K562 (cell line): ENCODE data around the gene RASGRP1. TPM values are rescaled to one million over a fixed set of nuclear protein-coding genes. Genes with fewer than 3 reads are reported as not detected.

Source experiments
- ATAC-seq: fragments of 200-7000 bp; cut with Tn5 transposase; 3 replicates; pipeline ENCODE4 v1.9.1; 2020; ENCODE audit warnings: moderate library complexity
- BruUV-seq: library from RNA; stranded (reverse); fragments of 400-500 nt; replicated peaks from 2 replicates; lab custom pipeline; 2021; lab: Mats Ljungman, UMichigan
- CTCF ChIA-PET: fragments of 300-600 bp; formaldehyde crosslinking; extraction: SDS; loops from one replicate; lab custom pipeline; 2021; ENCODE audit warnings: low intra/inter-chr PET ratio; lab: Yijun Ruan, JAX
- POLR2A ChIA-PET: fragments of 300-600, 350-650 bp; sonication (Branson Sonifier 250); formaldehyde crosslinking; extraction: SDS; loops from one replicate; lab custom pipeline; 2021; ENCODE audit warnings: antibody characterized with exemption, inconsistent platforms; lab: Yijun Ruan, JAX
- DNase-seq, 4 experiments: peaks; one replicate each; pipeline versions ENCODE4 v3.0.0 to v3.0.0-alpha.2; 2011 to 2018; ENCODE audit warnings: low spot score in 3 of 4, mixed read lengths in 3 of 4; ENCODE audit errors: extremely low read depth in 1 of 4
- FAIRE-seq: peaks from 2 replicates; lab custom pipeline; 2011; peaks lifted over from hg19 to GRCh38; lab: Jason Lieb, UNC
- H2AFZ ChIP-seq: 2 replicates; pipeline ENCODE4 v1.6.0; 2011; ENCODE audit warnings: low read depth, low read length, control low read depth, inconsistent platforms
- H3K27ac ChIP-seq: fragments of 200-600 bp; 3 replicates; pipeline ENCODE4 v1.8.0; 2011; ENCODE audit warnings: low read depth, mild to moderate bottlenecking, control low read depth, inconsistent platforms, low read length, moderate library complexity, mixed read lengths; ENCODE audit errors: extremely low read depth
- H3K27me3 ChIP-seq, 2 experiments: fragments of 300-600 bp in 1 of 2; 2 replicates in 1 of 2; 3 replicates in 1 of 2; pipeline versions ENCODE4 v1.6.0 to v1.8.0; 2011; ENCODE audit warnings: inconsistent platforms in 2 of 2, low read length in 2 of 2, mild to moderate bottlenecking in 1 of 2, mixed read lengths in 1 of 2, moderate library complexity in 1 of 2; ENCODE audit not compliant: control insufficient read depth in 2 of 2, insufficient read depth in 2 of 2
- H3K36me3 ChIP-seq: fragments of 300-600 bp; 3 replicates; pipeline ENCODE4 v1.8.0; 2011; ENCODE audit warnings: mild to moderate bottlenecking, low read length, inconsistent platforms; ENCODE audit not compliant: control insufficient read depth, insufficient read depth
- H3K4me1 ChIP-seq, 2 experiments: fragments of 200-600 bp in 1 of 2; replicated peaks in 1 of 2; 2 replicates in 1 of 2; 3 replicates in 1 of 2; pipeline versions ENCODE4 v1.5.1 to v1.8.0; 2011; ENCODE audit warnings: inconsistent platforms in 2 of 2, low read length in 2 of 2, mild to moderate bottlenecking in 1 of 2, mixed read lengths in 1 of 2, moderate library complexity in 1 of 2; ENCODE audit not compliant: control insufficient read depth in 2 of 2, insufficient read depth in 2 of 2
- H3K4me2 ChIP-seq: 2 replicates; pipeline ENCODE4 v1.6.1; 2011; ENCODE audit warnings: low read length, control low read depth, inconsistent platforms, mixed read lengths; ENCODE audit not compliant: insufficient read depth
- H3K4me3 ChIP-seq: fragments of 200-600 bp; sonication (generic), shearing (Covaris generic); 2 replicates; pipeline ENCODE4 v1.5.1; 2016; ENCODE audit warnings: control low read depth, inconsistent platforms
- H3K79me2 ChIP-seq: fragments of 200-600 bp; 3 replicates; pipeline ENCODE4 v1.8.0; 2011; ENCODE audit warnings: low read length, inconsistent platforms; ENCODE audit not compliant: control insufficient read depth, insufficient read depth
- H3K9ac ChIP-seq, 2 experiments: 2 replicates each; pipeline versions ENCODE4 v1.6.0 to v1.6.1; 2011; ENCODE audit warnings: low read depth in 2 of 2, low read length in 2 of 2, control low read depth in 1 of 2, inconsistent platforms in 1 of 2, mild to moderate bottlenecking in 1 of 2, mixed read lengths in 1 of 2; ENCODE audit not compliant: insufficient read depth in 1 of 2
- H3K9me1 ChIP-seq: one replicate; pipeline ENCODE4 v1.6.0; 2011; ENCODE audit warnings: inconsistent platforms, mild to moderate bottlenecking, low read length, moderate library complexity; ENCODE audit not compliant: control insufficient read depth, insufficient read depth
- H3K9me3 ChIP-seq: replicated peaks from 2 replicates; pipeline ENCODE4 v1.5.1; 2011; ENCODE audit warnings: low read depth, low read length, inconsistent platforms; ENCODE audit not compliant: control insufficient read depth, insufficient read depth
- H4K20me1 ChIP-seq: replicated peaks from 2 replicates; pipeline ENCODE4 v1.6.1; 2011; ENCODE audit warnings: low read length, inconsistent platforms, mixed read lengths; ENCODE audit not compliant: control insufficient read depth, insufficient read depth
- CTCFL ChIP-seq: IDR thresholded peaks from 2 replicates; pipeline ENCODE4 v1.6.1; 2011; ENCODE audit warnings: borderline replicate concordance, low read depth, mild to moderate bottlenecking, moderate library complexity, low read length; ENCODE audit not compliant: insufficient read depth, poor library complexity, severe bottlenecking
- EWSR1 ChIP-seq: fragments of 450-650 bp; IDR thresholded peaks from 2 replicates; pipeline ENCODE4 v1.6.1; 2018; ENCODE audit warnings: borderline replicate concordance, mild to moderate bottlenecking, low read depth, moderate library complexity; ENCODE audit not compliant: partially characterized antibody
- GATAD2A ChIP-seq: fragments of 450-650 bp; IDR thresholded peaks from 2 replicates; pipeline ENCODE4 v1.6.1; 2017
- MBD2 ChIP-seq: sonication (generic); IDR thresholded peaks from 2 replicates; pipeline ENCODE4 v1.6.1; 2016; ENCODE audit warnings: low read depth, borderline replicate concordance
- MITF ChIP-seq: IDR thresholded peaks from 2 replicates; pipeline ENCODE4 v1.6.1; 2014; ENCODE audit warnings: antibody characterized with exemption
- NFYB ChIP-seq: IDR thresholded peaks from 2 replicates; pipeline ENCODE4 v1.6.1; 2011; ENCODE audit warnings: mild to moderate bottlenecking, moderate library complexity; ENCODE audit not compliant: insufficient read length; ENCODE audit errors: extremely low read depth
- PHB ChIP-seq: fragments of 250-450 bp; sonication (Bioruptor Pico); IDR thresholded peaks from 2 replicates; pipeline ENCODE4 v1.5.0; 2021
- PHB2 ChIP-seq: fragments of 450-650 bp; IDR thresholded peaks from 2 replicates; pipeline ENCODE4 v1.6.1; 2017; ENCODE audit warnings: low read depth
- SIRT6 ChIP-seq: IDR thresholded peaks from one replicate; pipeline ENCODE4 v1.6.1; 2012; ENCODE audit warnings: low read depth, mild to moderate bottlenecking, control low read depth, inconsistent platforms, low read length, moderate library complexity
- YBX1 ChIP-seq: fragments of 450-650 bp; IDR thresholded peaks from 2 replicates; pipeline ENCODE4 v1.7.1; 2016; ENCODE audit warnings: mild to moderate bottlenecking
- ZC3H4 ChIP-seq: sonication (generic); formaldehyde crosslinking; IDR thresholded peaks from 2 replicates; pipeline ENCODE4 v1.9.0; 2021; ENCODE audit warnings: missing genetic modification reagents, borderline replicate concordance
- ZKSCAN3 ChIP-seq: fragments of 250-450 bp; sonication (Bioruptor Pico); IDR thresholded peaks from 2 replicates; pipeline ENCODE4 v1.4.0; 2020
- ZMIZ1 ChIP-seq, 2 experiments: fragments of 150-350 bp in 1 of 2; IDR thresholded peaks; 2 replicates each; pipeline ENCODE4 v1.6.1; 2012 to 2016; ENCODE audit warnings: low read depth in 2 of 2, low read length in 2 of 2, mild to moderate bottlenecking in 1 of 2, moderate library complexity in 1 of 2
- ZNF121 ChIP-seq: sonication (generic); formaldehyde crosslinking; conservative IDR thresholded peaks from 2 replicates; pipeline ENCODE4 v1.8.0; 2022; ENCODE audit warnings: missing genetic modification reagents
- ZNF512 ChIP-seq: IDR thresholded peaks from 2 replicates; pipeline ENCODE4 v1.6.1; 2016; ENCODE audit warnings: missing genetic modification characterization, missing compliant biosample characterization
- WGBS: fragments of 100-300 bp; shearing (Covaris generic); methylation state at CpG from one replicate; pipeline ENCODE4 v1.1.6; 2016; ENCODE audit warnings: low coverage, mixed read lengths; ENCODE audit not compliant: insufficient coverage; ENCODE audit errors: missing lambda C conversion rate; 5-methylcytosine and 5-hydroxymethylcytosine counted together
- in situ Hi-C: fragments of 300-500 bp; cut with MboI; formaldehyde crosslinking; loops from 4 replicates; pipeline ENCODE4 v1.15.0; 2018; ENCODE audit warnings: inconsistent platforms, mixed read lengths
- intact Hi-C: fragments of 100-400 bp; cut with micrococcal nuclease; formaldehyde crosslinking; loops from 2 replicates; pipeline ENCODE4 v1.14.2; 2022
- polyA plus RNA-seq, 8 experiments: library from polyadenylated mRNA; depleted of rRNA in 4 of 8; stranded (reverse) in 5 of 8; unstranded in 3 of 8; fragments of >200 nt; fragmentation: Nextera tagmentation in 2 of 8; fragmentation: Illumina TruSeq in 1 of 8; extraction: Ambion mirVana in 2 of 8; extraction: Trizol in 1 of 8; gene quantifications; 2 replicates each; pipeline versions ENCODE4 v1.2.1 to v1.2.3, GENCODE V29; 2011 to 2014; ENCODE audit warnings: inconsistent platforms in 1 of 8, missing spikeins in 1 of 8
- total RNA-seq, 7 experiments: library from RNA; depleted of rRNA in 6 of 7; stranded (reverse); fragments of >200 nt in 6 of 7; fragmentation: Illumina TruSeq in 2 of 7; extraction: Trizol in 2 of 7; gene quantifications; 2 replicates each; pipeline versions ENCODE4 v1.2.1 to v1.2.3, GENCODE V29; 2011 to 2021; ENCODE audit warnings: low replicate concordance in 1 of 7

RASGRP1 gene
- total and polyA plus RNA-seq, 9 of the 15 experiments (the other 6 are each of a cell fraction or from before 2014, with no cell fraction given) = 0.14 to 0.72 (median 0.31) TPM

GRCh38 chr15:38464675-38465074 is 99.9 kb downstream of the RASGRP1 start:
- Histone ChIP-seq H3K79me2 (peaks cover 46% of the 10 kb centered on the region), H3K9me3 (no peaks in the 10 kb centered on the region), H3K4me3 (no peak overlapping the region), H3K36me3 (peaks cover 19% of the 10 kb centered on the region; the same call in 1 of the 3 replicates), H3K27ac (no peak overlapping the region), H3K4me1 (no peaks in the 10 kb centered on the region), H3K4me2 (no peak overlapping the region), H3K9me1 (no peaks in the 10 kb centered on the region), H2AFZ (no peak overlapping the region), H3K9ac (no peak overlapping the region), H3K27me3 (no peaks in the 10 kb centered on the region), H4K20me1 (no peaks in the 10 kb centered on the region; the same call in 1 of the 2 replicates)
- ATAC-seq = no peak
- no peak for DNase-seq
- POLR2A ChIA-PET = interaction anchor here (1.4 to 3.8 kb wide), 3 partner anchors 10 to 35 kb away, joined by 3 to 14 read pairs (median 3); partner anchors contain the start of gene FAM98B
- intact Hi-C loops (no loop called here), in situ Hi-C loops (no loop called here)
- CTCF ChIA-PET = no interaction called here
- no peak for FAIRE-seq
- whole genome bisulfite sequencing = 81% methylated on average over 4 of the region's 4 CpGs
- BruUV-seq = no TSS peak
- TF ChIP-seq MITF = no peak
- no peak for TF ChIP-seq GATAD2A
- no peak for TF ChIP-seq ZNF121 (CRISPR knock-in tag)
- TF ChIP-seq ZC3H4 = no peak
- TF ChIP-seq SIRT6 = no peak
- no peak for TF ChIP-seq EWSR1
- no peak for TF ChIP-seq CTCFL
- TF ChIP-seq MBD2 = no peak
- TF ChIP-seq YBX1 = no peak
- TF ChIP-seq PHB2 = no peak
- no peak for TF ChIP-seq ZMIZ1 (IDR thresholded peaks at IDR 0.05; ENCODE audit: low read depth in 2 of 2, low read length in 2 of 2)
- no peak for TF ChIP-seq PHB (CRISPR knock-in tag)
- TF ChIP-seq ZNF512 (tag) = no peak
- no peak for TF ChIP-seq ZKSCAN3 (CRISPR knock-in tag)
- TF ChIP-seq NFYB = no peak
